HepG2 (cell line): ENCODE results near the gene TMEM200C. TPM values are rescaled to one million over a fixed set of nuclear protein-coding genes. Genes with fewer than 3 reads are reported as not detected.

Source experiments
- ATAC-seq: fragments of 200-7000 bp; cut with Tn5 transposase; 3 replicates; pipeline ENCODE4 v1.9.1; 2020; ENCODE audit warnings: mild to moderate bottlenecking, moderate library complexity
- BruUV-seq: library from RNA; stranded (reverse); fragments of 400-500 nt; replicated peaks from 2 replicates; lab custom pipeline; 2021; lab: Mats Ljungman, UMichigan
- CTCF ChIA-PET: fragments of 300-600 bp; formaldehyde crosslinking; extraction: SDS; loops from one replicate; lab custom pipeline; 2021; ENCODE audit warnings: low total read pairs, inconsistent platforms, low intra/inter-chr PET ratio; lab: Yijun Ruan, JAX
- POLR2A ChIA-PET: fragments of 350-600 bp; sonication (Branson Sonifier 250); formaldehyde crosslinking; loops from one replicate; lab custom pipeline; 2020; ENCODE audit warnings: antibody characterized with exemption, inconsistent platforms; lab: Yijun Ruan, JAX
- DNase-seq: peaks from one replicate; pipeline ENCODE4 v3.0.0-alpha.2; 2015; ENCODE audit warnings: low spot score
- FAIRE-seq: peaks from 3 replicates; lab custom pipeline; 2011; peaks lifted over from hg19 to GRCh38; lab: Jason Lieb, UNC
- H2AFZ ChIP-seq: one replicate; pipeline ENCODE4 v1.6.1; 2011; ENCODE audit warnings: low read length, inconsistent platforms
- H3K27ac ChIP-seq: fragments of 300-600 bp; 3 replicates; pipeline ENCODE4 v1.8.0; 2011; ENCODE audit warnings: mixed run types, mild to moderate bottlenecking, mixed read lengths, low read length, inconsistent platforms; ENCODE audit not compliant: insufficient read depth; ENCODE audit errors: extremely low read length
- H3K27me3 ChIP-seq, 2 experiments: fragments of 200-600 bp in 1 of 2; 2 replicates in 1 of 2; 3 replicates in 1 of 2; pipeline versions ENCODE4 v1.6.0 to v1.8.0; 2011; ENCODE audit warnings: low read length in 2 of 2, mild to moderate bottlenecking in 2 of 2, moderate library complexity in 2 of 2, inconsistent platforms in 1 of 2; ENCODE audit not compliant: insufficient read depth in 2 of 2, control insufficient read depth in 1 of 2
- H3K36me3 ChIP-seq, 2 experiments: fragments of 200-600 bp in 1 of 2; replicated peaks in 1 of 2; 2 replicates in 1 of 2; 3 replicates in 1 of 2; pipeline versions ENCODE4 v1.5.1 to v1.8.0; 2011; ENCODE audit warnings: low read length in 2 of 2, inconsistent platforms in 1 of 2; ENCODE audit not compliant: insufficient read depth in 2 of 2, control insufficient read depth in 1 of 2
- H3K4me1 ChIP-seq: 2 replicates; pipeline ENCODE4 v1.5.1; 2012; ENCODE audit warnings: low read length, inconsistent platforms; ENCODE audit not compliant: insufficient read depth
- H3K4me2 ChIP-seq: 2 replicates; pipeline ENCODE4 v1.6.0; 2011; ENCODE audit warnings: low read depth, low read length, inconsistent platforms
- H3K4me3 ChIP-seq, 3 experiments: fragments of 200-600 bp in 1 of 3; sonication (generic), shearing (Covaris generic) in 1 of 3; replicated peaks in 1 of 3; 2 replicates each; pipeline ENCODE4 v1.5.1; 2011 to 2016; ENCODE audit warnings: low read length in 3 of 3, inconsistent platforms in 2 of 3, low read depth in 2 of 3, mild to moderate bottlenecking in 2 of 3, control low read depth in 1 of 3, mixed read lengths in 1 of 3; ENCODE audit not compliant: insufficient read depth in 1 of 3
- H3K79me2 ChIP-seq: one replicate; pipeline ENCODE4 v1.6.1; 2011; ENCODE audit warnings: low read length, inconsistent platforms; ENCODE audit not compliant: insufficient read depth
- H3K9ac ChIP-seq: 2 replicates; pipeline ENCODE4 v1.6.0; 2011; ENCODE audit warnings: mild to moderate bottlenecking, low read depth, low read length, inconsistent platforms; ENCODE audit not compliant: insufficient read depth
- H3K9me3 ChIP-seq: 2 replicates; pipeline ENCODE4 v1.5.1; 2012; ENCODE audit warnings: mild to moderate bottlenecking, low read length
- H4K20me1 ChIP-seq: 2 replicates; pipeline ENCODE4 v1.6.0; 2011; ENCODE audit warnings: inconsistent platforms, mild to moderate bottlenecking, low read length, moderate library complexity; ENCODE audit not compliant: insufficient read depth
- AHR ChIP-seq: IDR thresholded peaks from 2 replicates; pipeline ENCODE4 v1.6.1; 2018; ENCODE audit warnings: missing genetic modification reagents, missing compliant biosample characterization
- CENPBD1 ChIP-seq: sonication (generic); formaldehyde crosslinking; IDR thresholded peaks from 2 replicates; pipeline ENCODE4 v1.8.0; 2022; ENCODE audit warnings: missing genetic modification reagents, low read depth, mild to moderate bottlenecking, borderline replicate concordance
- CREB3 ChIP-seq: sonication (generic); formaldehyde crosslinking; IDR thresholded peaks from 2 replicates; pipeline ENCODE4 v1.5.0; 2020; ENCODE audit warnings: missing genetic modification reagents
- GTF3A ChIP-seq: sonication (generic); formaldehyde crosslinking; conservative IDR thresholded peaks from 2 replicates; pipeline ENCODE4 v1.4.0; 2020; ENCODE audit warnings: mild to moderate bottlenecking, missing genetic modification reagents
- KLF6 ChIP-seq: IDR thresholded peaks from 2 replicates; pipeline ENCODE4 v1.8.0; 2016; ENCODE audit warnings: missing biosample characterization, missing genetic modification reagents
- MAX ChIP-seq: IDR thresholded peaks from 2 replicates; pipeline ENCODE4 v1.6.1; 2012; ENCODE audit warnings: inconsistent platforms
- MIXL1 ChIP-seq: IDR thresholded peaks from 2 replicates; pipeline ENCODE4 v1.6.1; 2016
- NKX3-1 ChIP-seq: sonication (generic); formaldehyde crosslinking; IDR thresholded peaks from 2 replicates; pipeline ENCODE4 v1.5.0; 2020; ENCODE audit warnings: missing genetic modification reagents
- PATZ1 ChIP-seq: sonication (generic); formaldehyde crosslinking; IDR thresholded peaks from 2 replicates; pipeline ENCODE4 v1.4.0; 2020; ENCODE audit warnings: missing genetic modification reagents
- PHF8 ChIP-seq: sonication (generic); formaldehyde crosslinking; IDR thresholded peaks from 2 replicates; pipeline ENCODE4 v1.5.0; 2020; ENCODE audit warnings: missing genetic modification reagents
- ZBTB2 ChIP-seq: sonication (generic); formaldehyde crosslinking; IDR thresholded peaks from 2 replicates; pipeline ENCODE4 v1.8.0; 2022; ENCODE audit warnings: low read depth, missing genetic modification reagents
- ZNF326 ChIP-seq: sonication (generic); formaldehyde crosslinking; IDR thresholded peaks from 2 replicates; pipeline ENCODE4 v1.4.0; 2020; ENCODE audit warnings: missing genetic modification reagents, borderline replicate concordance
- ZNF569 ChIP-seq: sonication (generic); formaldehyde crosslinking; IDR thresholded peaks from 2 replicates; pipeline ENCODE4 v1.5.0; 2020; ENCODE audit warnings: mild to moderate bottlenecking, missing genetic modification reagents, moderate library complexity, borderline replicate concordance
- ZNF644 ChIP-seq: IDR thresholded peaks from 2 replicates; pipeline ENCODE4 v1.6.1; 2016; ENCODE audit warnings: low read depth
- ZNF660 ChIP-seq: sonication (generic); formaldehyde crosslinking; IDR thresholded peaks from 2 replicates; pipeline ENCODE4 v1.5.1; 2020; ENCODE audit warnings: mild to moderate bottlenecking, low read depth, missing genetic modification reagents, borderline replicate concordance
- ZNF724P ChIP-seq: sonication (generic); formaldehyde crosslinking; IDR thresholded peaks from 2 replicates; pipeline ENCODE4 v1.8.0; 2022; ENCODE audit warnings: missing genetic modification reagents, borderline replicate concordance
- ZZZ3 ChIP-seq: sonication (generic); formaldehyde crosslinking; IDR thresholded peaks from 2 replicates; pipeline ENCODE4 v1.4.0; 2020; ENCODE audit warnings: missing genetic modification reagents, mild to moderate bottlenecking, borderline replicate concordance
- WGBS: methylation state at CpG from one replicate; pipeline ENCODE4 v1.1.6; 2017; ENCODE audit warnings: low lambda C conversion rate; 5-methylcytosine and 5-hydroxymethylcytosine counted together
- in situ Hi-C: cut with HindIII; loops from 2 replicates; pipeline ENCODE4 v1.10.0; 2017; ENCODE audit warnings: low pct_unique_long_range_greater_than_20kb; ENCODE audit not compliant: extremely low pct_ligation_motif_present
- intact Hi-C: fragments of 100-400 bp; cut with micrococcal nuclease; formaldehyde crosslinking; loops from one replicate; pipeline ENCODE4 v1.10.0; 2022; ENCODE audit not compliant: unreplicated experiment
- polyA plus RNA-seq, 8 experiments: library from polyadenylated mRNA; depleted of rRNA in 3 of 8; stranded (reverse) in 7 of 8; unstranded in 1 of 8; fragments of >200 nt; fragmentation: Illumina TruSeq in 4 of 8; extraction: Trizol in 4 of 8; gene quantifications; 2 replicates each; pipeline versions ENCODE4 v1.2.1 to v1.2.3, GENCODE V29; 2011 to 2016; ENCODE audit warnings: low read depth in 4 of 8, missing spikeins in 1 of 8, mixed read lengths in 1 of 8; ENCODE audit not compliant: insufficient read depth in 1 of 8
- total RNA-seq, 5 experiments: library from RNA; depleted of rRNA; stranded (reverse); fragments of >200 nt; fragmentation: Illumina TruSeq; extraction: Trizol; gene quantifications; 2 replicates each; pipeline ENCODE4 v1.2.3, GENCODE V29; 2016; ENCODE audit warnings: low read depth in 1 of 5

TMEM200C gene
- total and polyA plus RNA-seq, 2 of the 13 experiments (the other 11 are each of a cell fraction or from before 2014, with no cell fraction given), result 0.04 TPM; not detected in 1

GRCh38 chr18:5871426-5871825, 23.9 kb downstream of the TMEM200C start:
- CTCF ChIA-PET, result no interaction called here

More at GRCh38 chr18:5871426-5871825, 23.9 kb downstream of the TMEM200C start:
- Histone ChIP-seq H3K27me3 (no peaks in the 10 kb centered on the region; a peak in 1 of 5 replicates), H2AFZ (no peak overlapping the region), H3K27ac (no peak overlapping the region), H4K20me1 (0 out of 2 replicates have a peak, but pooled peaks cover 3% of the 10 kb centered on the region), H3K4me3 (no peak overlapping the region), H3K79me2 (no peaks in the 10 kb centered on the region), H3K36me3 (no peaks in the 10 kb centered on the region), H3K9ac (no peak overlapping the region), H3K9me3 (no peaks in the 10 kb centered on the region), H3K4me1 (no peaks in the 10 kb centered on the region), H3K4me2 (no peak overlapping the region)
- intact Hi-C loops (no loop called here), in situ Hi-C loops (loop anchor here (10.0 kb wide), 2 partner anchors 613 to 653 kb away; no protein-coding TSS in a partner anchor)
- 0% methylated on average over 1 of the region's 1 CpG for WGBS
- no TSS peak for BruUV-seq
- POLR2A ChIA-PET, result no interaction called here
- ATAC-seq (no peak), DNase-seq (no peak), FAIRE-seq (no peak)
- TF ChIP-seq ZNF326 (no peak), AHR (no peak), GTF3A (CRISPR knock-in tag) (no peak), PATZ1 (no peak), PHF8 (no peak), ZNF644 (CRISPR knock-in tag) (no peak), ZNF660 (no peak), MAX (no peak), ZBTB2 (CRISPR knock-in tag) (no peak), ZNF569 (no peak), KLF6 (CRISPR knock-in tag) (no peak), CENPBD1 (CRISPR knock-in tag) (no peak), ZNF724P (CRISPR knock-in tag) (no peak), ZZZ3 (CRISPR knock-in tag) (no peak), CREB3 (CRISPR knock-in tag) (no peak), MIXL1 (no peak), NKX3-1 (CRISPR knock-in tag) (no peak)
